Measurements from ENCODE around the gene MRPL21. TPM values are rescaled to one million over a fixed set of nuclear protein-coding genes. Genes with fewer than 3 reads are reported as not detected.

The MRPL21 gene
- total and polyA plus RNA-seq, 2 of the 8 experiments (the other 6 are each of a cell fraction or from before 2014, with no cell fraction given), result 102 to 107 TPM

DNA sequence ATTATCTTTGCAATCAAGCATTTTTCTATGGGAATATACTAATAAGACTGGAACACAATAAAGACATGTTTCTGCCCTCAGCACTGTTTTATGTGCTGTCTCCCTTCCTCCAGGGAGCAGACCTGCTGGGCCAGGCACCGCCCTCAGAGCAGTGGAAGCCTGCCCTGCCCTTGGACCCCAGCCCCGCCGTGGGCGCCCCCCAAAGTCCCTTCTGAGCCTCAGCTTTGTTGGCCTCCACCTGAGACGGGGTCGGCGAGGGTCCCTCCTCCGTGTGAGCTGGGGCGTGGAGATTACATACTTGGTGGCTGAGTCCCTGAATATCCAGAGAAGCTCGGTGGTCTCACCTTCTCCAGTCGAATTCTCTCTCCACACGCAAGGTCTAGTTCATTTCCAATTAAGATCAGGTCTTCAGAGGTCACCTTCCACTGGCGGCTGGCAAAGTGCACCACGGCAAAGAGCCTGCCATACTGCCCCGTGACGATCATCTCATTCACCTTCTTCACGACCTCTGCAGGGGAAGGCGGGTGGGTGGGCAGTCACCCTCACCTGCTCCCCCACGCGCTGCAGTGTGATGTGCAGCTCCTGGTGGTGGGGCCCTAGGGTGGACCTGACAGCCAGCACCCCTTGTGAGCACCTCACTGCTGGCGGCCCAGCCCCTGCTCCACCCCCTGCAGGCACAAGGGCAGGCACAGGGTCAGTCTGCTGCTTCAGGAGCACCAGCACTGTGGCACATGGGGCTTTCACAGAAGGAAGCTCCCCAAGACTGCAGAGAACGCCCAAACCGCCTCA lies 7.3 kb downstream of the MRPL21 start:
- 91% methylated on average over 21 of the region's 23 CpGs; no CpG with 5 or more reads in 1 of the 2 experiments for WGBS, 2 experiments (ENCODE audit: extremely low coverage in 1 of 2, insufficient coverage in 1 of 2, insufficient read length in 1 of 2, insufficient replicate concordance in 2 of 2, low coverage in 1 of 2, low lambda C conversion rate in 2 of 2, missing lambda C conversion rate in 1 of 2)
- Histone ChIP-seq H3K9ac (replicated peaks in 1 of 4; ENCODE audit: extremely low read depth in 1 of 4, low read depth in 3 of 4, low read length in 3 of 4) (no peak overlapping the region), H3K14ac (ENCODE audit: insufficient read length) (no peak overlapping the region), H2AK5ac (ENCODE audit: low read depth, low read length) (no peak overlapping the region), H3K36me3 (ENCODE audit: control insufficient read depth in 2 of 4, insufficient read depth in 4 of 4, low read length in 3 of 4) (peaks cover 17 to 64% (median 48%) of the 10 kb centered on the region in 4 experiments; a peak in 7 of 8 replicates), H3K18ac (ENCODE audit: extremely low read depth, low read length) (no peak overlapping the region), H3K23me2 (ENCODE audit: low read depth, low read length) (no peaks in the 10 kb centered on the region), H2AFZ (ENCODE audit: low read length) (no peak overlapping the region), H4K8ac (ENCODE audit: extremely low read depth, insufficient read depth, low read length) (no peak overlapping the region), H2BK20ac (ENCODE audit: low read length) (no peak overlapping the region), H3K56ac (replicated peaks; ENCODE audit: insufficient read length, low read depth, low read length) (no peak overlapping the region), H3K27ac (ENCODE audit: low read depth, low read length) (no peak overlapping the region), H3K27me3 (replicated peaks in 1 of 4; ENCODE audit: control insufficient read depth in 3 of 4, extremely low read depth in 1 of 4, insufficient read depth in 3 of 4, low read length in 3 of 4) (no peaks in the 10 kb centered on the region), H3K23ac (ENCODE audit: insufficient read length) (no peak overlapping the region), H3K79me1 (ENCODE audit: low read depth, low read length) (peaks cover 3% of the 10 kb centered on the region; the same call in 1 of the 2 replicates), H2BK120ac (replicated peaks; ENCODE audit: low read depth, low read length) (no peak overlapping the region), H2BK5ac (ENCODE audit: low read depth, low read length) (no peak overlapping the region), H4K91ac (replicated peaks; ENCODE audit: insufficient read length, low read length) (no peak overlapping the region), H3K4me1 (replicated peaks in 1 of 4; ENCODE audit: control insufficient read depth in 3 of 4, insufficient read depth in 4 of 4, low read length in 3 of 4) (no peaks in the 10 kb centered on the region), H3K4me2 (ENCODE audit: insufficient read depth in 1 of 2, low read depth in 2 of 2, low read length in 2 of 2) (no peak overlapping the region), H3K79me2 (ENCODE audit: control insufficient read depth in 1 of 2, insufficient read depth in 2 of 2, low read length in 2 of 2) (peaks cover 3 to 14% of the 10 kb centered on the region in 2 experiments; a peak in 2 of 4 replicates), H4K20me1 (replicated peaks in 1 of 2; ENCODE audit: control insufficient read depth in 1 of 2, insufficient read depth in 2 of 2, low read length in 2 of 2) (peaks cover 10 to 11% of the 10 kb centered on the region in 2 experiments), H3K4me3 (ENCODE audit: extremely low read depth in 1 of 4, insufficient read depth in 2 of 4, low read depth in 3 of 4, low read length in 4 of 4) (no peak overlapping the region), H4K5ac (ENCODE audit: insufficient read length, low read depth, low read length) (no peak overlapping the region), H2BK15ac (ENCODE audit: low read length) (no peak overlapping the region), H3K9me3 (ENCODE audit: insufficient read depth in 2 of 2, low read depth in 1 of 2, low read length in 1 of 2) (no peaks in the 10 kb centered on the region), H2BK12ac (ENCODE audit: low read depth, low read length) (no peak overlapping the region), H3K4ac (replicated peaks; ENCODE audit: insufficient read length, low read depth, low read length) (no peak overlapping the region)
- no peak for TF ChIP-seq EZH2 (IDR thresholded peaks at IDR 0.05; ENCODE audit: low read depth, low read length, severe bottlenecking)
- no peak for TF ChIP-seq TCF12 (IDR thresholded peaks at IDR 0.05; ENCODE audit: low read depth, low read length)
- no peak for TF ChIP-seq SIX5 (IDR thresholded peaks at IDR 0.05; ENCODE audit: low read depth, low read length)
- TF ChIP-seq MAFK (IDR thresholded peaks at IDR 0.05; ENCODE audit: low read depth, low read length), result no peak
- no peak for TF ChIP-seq SRF (IDR thresholded peaks at IDR 0.05; ENCODE audit: low read depth, low read length)
- no peak for TF ChIP-seq CHD1 (IDR thresholded peaks at IDR 0.05; ENCODE audit: low read depth, low read length)
- CTCF ChIA-PET (ENCODE audit: partially characterized antibody), result no interaction called here
- FAIRE-seq, result no peak
- POLR2A ChIA-PET (ENCODE audit: partially characterized antibody), result no interaction called here
- no peak for DNase-seq (ENCODE audit: low read depth in 1 of 2, low spot score in 2 of 2)
